GM12878 (cell line): Measurements from ENCODE around the gene TAF11L2. TPM values are rescaled to one million over a fixed set of nuclear protein-coding genes. Genes with fewer than 3 reads are reported as not detected.

ENCODE experiments used
- ATAC-seq: fragments of 200-7000 bp; cut with Tn5 transposase; 3 replicates; pipeline ENCODE4 v1.9.1; 2020; ENCODE audit warnings: mild to moderate bottlenecking, moderate library complexity
- BruUV-seq: library from RNA; stranded (reverse); fragments of 400-500 nt; replicated peaks from 2 replicates; lab custom pipeline; 2021; lab: Mats Ljungman, UMichigan
- CTCF ChIA-PET: fragments of 300-600 bp; sonication (Branson Sonifier 250); formaldehyde crosslinking; extraction: SDS; loops from one replicate; lab custom pipeline; 2021; ENCODE audit warnings: inconsistent platforms; lab: Yijun Ruan, JAX
- POLR2A ChIA-PET: fragments of 350-600 bp; formaldehyde crosslinking; extraction: SDS; loops from one replicate; lab custom pipeline; 2021; ENCODE audit warnings: inconsistent platforms; lab: Charles Lee
- RAD21 ChIA-PET: fragments of 300-600 bp; sonication (Branson Sonifier 250); formaldehyde crosslinking; loops from one replicate; lab custom pipeline; 2023; ENCODE audit warnings: antibody characterized with exemption; ENCODE audit not compliant: unreplicated experiment; lab: Charles Lee
- SMC1A ChIA-PET: fragments of 300-600 bp; sonication (Branson Sonifier 250); formaldehyde crosslinking; loops from one replicate; lab custom pipeline; 2023; ENCODE audit not compliant: unreplicated experiment, uncharacterized antibody; lab: Charles Lee
- DNase-seq: peaks from one replicate; pipeline ENCODE4 v3.0.0-alpha.2; 2011; ENCODE audit warnings: low read depth, low spot score
- FAIRE-seq: peaks from 3 replicates; lab custom pipeline; 2011; peaks lifted over from hg19 to GRCh38; lab: Jason Lieb, UNC
- H2AFZ ChIP-seq: 2 replicates; pipeline ENCODE4 v1.6.0; 2011; ENCODE audit warnings: low read depth, low read length, control low read depth; ENCODE audit not compliant: control insufficient read depth
- H3K27ac ChIP-seq: 2 replicates; pipeline ENCODE4 v1.5.1; 2011; ENCODE audit warnings: control low read depth; ENCODE audit not compliant: control insufficient read depth, insufficient read depth
- H3K27me3 ChIP-seq, 2 experiments: replicated peaks in 1 of 2; 2 replicates each; pipeline versions ENCODE4 v1.6.0 to v1.6.1; 2011; ENCODE audit warnings: low read length in 1 of 2; ENCODE audit not compliant: control insufficient read depth in 2 of 2, insufficient read depth in 2 of 2
- H3K36me3 ChIP-seq, 2 experiments: 2 replicates each; pipeline ENCODE4 v1.5.1; 2011; ENCODE audit warnings: low read length in 1 of 2; ENCODE audit not compliant: control insufficient read depth in 2 of 2, insufficient read depth in 2 of 2
- H3K4me1 ChIP-seq: 2 replicates; pipeline ENCODE4 v1.6.1; 2011; ENCODE audit warnings: mild to moderate bottlenecking, low read length, moderate library complexity, mixed read lengths; ENCODE audit not compliant: control insufficient read depth, insufficient read depth
- H3K4me2 ChIP-seq: 2 replicates; pipeline ENCODE4 v1.6.0; 2011; ENCODE audit warnings: control low read depth; ENCODE audit not compliant: control insufficient read depth, insufficient read depth
- H3K4me3 ChIP-seq: fragments of 200-600 bp; sonication (generic); 2 replicates; pipeline ENCODE4 v1.5.1; 2016
- H3K79me2 ChIP-seq: 2 replicates; pipeline ENCODE4 v1.6.0; 2011; ENCODE audit warnings: low read length; ENCODE audit not compliant: control insufficient read depth, insufficient read depth
- H3K9ac ChIP-seq: 2 replicates; pipeline ENCODE4 v1.8.0; 2011; ENCODE audit warnings: low read length, control low read depth, mixed read lengths; ENCODE audit not compliant: control insufficient read depth, insufficient read depth
- H3K9me3 ChIP-seq: replicated peaks from 3 replicates; pipeline ENCODE4 v1.5.1; 2011; ENCODE audit warnings: mild to moderate bottlenecking, low read length; ENCODE audit not compliant: control insufficient read depth, insufficient read depth
- H4K20me1 ChIP-seq: 2 replicates; pipeline ENCODE4 v1.6.0; 2011; ENCODE audit not compliant: control insufficient read depth, insufficient read depth
- ELK1 ChIP-seq: IDR thresholded peaks from 2 replicates; pipeline ENCODE4 v1.6.1; 2012; ENCODE audit warnings: low read depth, low read length, improper control_type of control experiment
- ESRRA ChIP-seq: IDR thresholded peaks from 2 replicates; pipeline ENCODE4 v1.6.1; 2012; ENCODE audit warnings: mild to moderate bottlenecking, low read length, improper control_type of control experiment
- KLF5 ChIP-seq: fragments of 450-650 bp; IDR thresholded peaks from 2 replicates; pipeline ENCODE4 v1.6.1; 2014; ENCODE audit warnings: mild to moderate bottlenecking; ENCODE audit not compliant: partially characterized antibody
- WGBS: methylation state at CpG from one replicate; pipeline ENCODE4 v1.1.6; 2016; ENCODE audit warnings: low lambda C conversion rate; ENCODE audit not compliant: insufficient replicate concordance, insufficient coverage; ENCODE audit errors: missing lambda C conversion rate; 5-methylcytosine and 5-hydroxymethylcytosine counted together
- in situ Hi-C: fragments of 300-500 bp; cut with MboI; formaldehyde crosslinking; loops from 9 replicates; pipeline ENCODE4 v1.14.3; 2018; ENCODE audit warnings: mixed read lengths
- intact Hi-C: fragments of 100-400 bp; cut with micrococcal nuclease; formaldehyde crosslinking; loops from one replicate; pipeline ENCODE4 v1.14.2; 2022; ENCODE audit not compliant: unreplicated experiment
- polyA plus RNA-seq, 11 experiments: library from polyadenylated mRNA; depleted of rRNA in 4 of 11; unstranded in 6 of 11; stranded (reverse) in 5 of 11; fragments of >200 nt; fragmentation: Nextera tagmentation in 4 of 11; fragmentation: Illumina TruSeq in 1 of 11; extraction: Ambion mirVana in 4 of 11; extraction: Trizol in 1 of 11; gene quantifications; 1 replicate in 1 of 11; 2 replicates in 10 of 11; pipeline versions ENCODE4 v1.2.1 to v1.2.3, GENCODE V29; 2011 to 2016; ENCODE audit warnings: inconsistent platforms in 2 of 11, missing spikeins in 2 of 11, low read depth in 1 of 11
- total RNA-seq, 4 experiments: library from RNA; depleted of rRNA in 3 of 4; stranded (reverse); fragments of >200 nt in 3 of 4; fragmentation: Illumina TruSeq in 1 of 4; extraction: Trizol in 1 of 4; gene quantifications; 2 replicates each; pipeline versions ENCODE4 v1.2.1 to v1.2.3, GENCODE V29; 2013 to 2021
- TF ChIP-seq, protein P1 (sequence below): IDR thresholded peaks from 2 replicates; pipeline ENCODE4 v1.6.1; 2012; ENCODE audit warnings: mild to moderate bottlenecking, low read depth, low read length

TAF11L2 gene
- total and polyA plus RNA-seq, 10 of the 15 experiments (the other 5 are each of a cell fraction or from before 2014, with no cell fraction given), result not detected

GRCh38 chr5:17477573-17478265 lies 20.3 kb upstream of the TAF11L2 start (continued):
- TF ChIP-seq, protein P1, sequence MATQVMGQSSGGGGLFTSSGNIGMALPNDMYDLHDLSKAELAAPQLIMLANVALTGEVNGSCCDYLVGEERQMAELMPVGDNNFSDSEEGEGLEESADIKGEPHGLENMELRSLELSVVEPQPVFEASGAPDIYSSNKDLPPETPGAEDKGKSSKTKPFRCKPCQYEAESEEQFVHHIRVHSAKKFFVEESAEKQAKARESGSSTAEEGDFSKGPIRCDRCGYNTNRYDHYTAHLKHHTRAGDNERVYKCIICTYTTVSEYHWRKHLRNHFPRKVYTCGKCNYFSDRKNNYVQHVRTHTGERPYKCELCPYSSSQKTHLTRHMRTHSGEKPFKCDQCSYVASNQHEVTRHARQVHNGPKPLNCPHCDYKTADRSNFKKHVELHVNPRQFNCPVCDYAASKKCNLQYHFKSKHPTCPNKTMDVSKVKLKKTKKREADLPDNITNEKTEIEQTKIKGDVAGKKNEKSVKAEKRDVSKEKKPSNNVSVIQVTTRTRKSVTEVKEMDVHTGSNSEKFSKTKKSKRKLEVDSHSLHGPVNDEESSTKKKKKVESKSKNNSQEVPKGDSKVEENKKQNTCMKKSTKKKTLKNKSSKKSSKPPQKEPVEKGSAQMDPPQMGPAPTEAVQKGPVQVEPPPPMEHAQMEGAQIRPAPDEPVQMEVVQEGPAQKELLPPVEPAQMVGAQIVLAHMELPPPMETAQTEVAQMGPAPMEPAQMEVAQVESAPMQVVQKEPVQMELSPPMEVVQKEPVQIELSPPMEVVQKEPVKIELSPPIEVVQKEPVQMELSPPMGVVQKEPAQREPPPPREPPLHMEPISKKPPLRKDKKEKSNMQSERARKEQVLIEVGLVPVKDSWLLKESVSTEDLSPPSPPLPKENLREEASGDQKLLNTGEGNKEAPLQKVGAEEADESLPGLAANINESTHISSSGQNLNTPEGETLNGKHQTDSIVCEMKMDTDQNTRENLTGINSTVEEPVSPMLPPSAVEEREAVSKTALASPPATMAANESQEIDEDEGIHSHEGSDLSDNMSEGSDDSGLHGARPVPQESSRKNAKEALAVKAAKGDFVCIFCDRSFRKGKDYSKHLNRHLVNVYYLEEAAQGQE, result no peak
- TF ChIP-seq, all 136 proteins: peak for 0

GRCh38 chr5:17481378-17481777 lies 16.7 kb upstream of the TAF11L2 start:
- in situ Hi-C loops (no loop called here), intact Hi-C loops (loop anchor here (10.0 kb wide), 1 partner anchor 267 kb away; the partner anchor contains the start of gene BASP1)
- Histone ChIP-seq H3K27me3 (no peaks in the 10 kb centered on the region; a peak in 1 of 4 replicates), H3K36me3 (no peaks in the 10 kb centered on the region), H3K79me2 (no peaks in the 10 kb centered on the region), H3K4me2 (no peak overlapping the region), H2AFZ (no peak overlapping the region), H3K27ac (no peak overlapping the region), H3K4me1 (no peaks in the 10 kb centered on the region), H3K9me3 (no peaks in the 10 kb centered on the region), H4K20me1 (no peaks in the 10 kb centered on the region), H3K4me3 (no peak overlapping the region), H3K9ac (no peak overlapping the region)
- ChIA-PET RAD21 (no interaction called here), CTCF (no interaction called here), POLR2A (no interaction called here), SMC1A (interaction anchor here (1.5 kb wide), 1 partner anchor 265 kb away, joined by 8 read pairs; no protein-coding TSS in a partner anchor)
- 5% methylated on average over 4 of the region's 4 CpGs for WGBS
- TF ChIP-seq ELK1 (no peak), KLF5 (no peak), ESRRA (no peak)
- BruUV-seq, result no TSS peak
- FAIRE-seq (no peak), DNase-seq (no peak), ATAC-seq (no peak)
